SU-DHL-6 (cell line): ENCODE results near the gene SCYGR1.

Experiments used
- H2AFZ ChIP-seq: fragments of 200-600 bp; sonication (generic); 2 replicates; pipeline ENCODE4 v1.6.1; 2014; ENCODE audit warnings: low read depth, mild to moderate bottlenecking, moderate library complexity, mixed read lengths, antibody characterized with exemption, low read length; ENCODE audit not compliant: severe bottlenecking
- H3F3A ChIP-seq: fragments of 200-600 bp; shearing (Covaris generic); 2 replicates; pipeline ENCODE4 v1.6.0; 2016; ENCODE audit warnings: antibody characterized with exemption, mild to moderate bottlenecking; ENCODE audit not compliant: insufficient read depth
- H3K27ac ChIP-seq: fragments of 200-600 bp; sonication (generic); 2 replicates; pipeline ENCODE4 v1.5.1; 2016; ENCODE audit warnings: low read depth, mild to moderate bottlenecking, low read length, moderate library complexity, mixed read lengths
- H3K27me3 ChIP-seq: fragments of 200-600 bp; sonication (generic), shearing (Covaris generic); 2 replicates; pipeline ENCODE4 v1.6.0; 2014; ENCODE audit warnings: mild to moderate bottlenecking, low read length
- H3K36me3 ChIP-seq: fragments of 200-600 bp; sonication (generic); 2 replicates; pipeline ENCODE4 v1.6.1; 2014; ENCODE audit warnings: mild to moderate bottlenecking, low read length, mixed read lengths
- H3K4me2 ChIP-seq: fragments of 300-600, 200-600 bp; shearing (Covaris generic), sonication (generic); 2 replicates; pipeline ENCODE4 v1.6.0; 2014; ENCODE audit warnings: low read length, low read depth, mild to moderate bottlenecking; ENCODE audit not compliant: poor library complexity, severe bottlenecking
- H3K4me3 ChIP-seq: fragments of 200-600 bp; sonication (generic); 2 replicates; pipeline ENCODE4 v1.5.1; 2014; ENCODE audit warnings: antibody characterized with exemption, low read length, mild to moderate bottlenecking, mixed read lengths; ENCODE audit not compliant: insufficient read depth, poor library complexity, severe bottlenecking
- H3K79me2 ChIP-seq: fragments of 200-600 bp; sonication (generic); 2 replicates; pipeline ENCODE4 v1.6.1; 2014; ENCODE audit warnings: mild to moderate bottlenecking, low read length, moderate library complexity; ENCODE audit not compliant: insufficient read depth
- H3K9ac ChIP-seq: fragments of 200-600 bp; sonication (generic); 2 replicates; pipeline ENCODE4 v1.7.0; 2014; ENCODE audit warnings: mild to moderate bottlenecking, low read length
- H3K9me2 ChIP-seq: fragments of 200-600 bp; sonication (generic); replicated peaks from 2 replicates; pipeline ENCODE4 v1.6.1; 2014; ENCODE audit warnings: low read length; ENCODE audit not compliant: insufficient read depth
- H3K9me3 ChIP-seq: fragments of 200-600 bp; sonication (generic); 2 replicates; pipeline ENCODE4 v1.6.1; 2014; ENCODE audit warnings: low read length, mixed read lengths; ENCODE audit not compliant: insufficient read depth
- H4K20me1 ChIP-seq: fragments of 200-600 bp; sonication (generic); 2 replicates; pipeline ENCODE4 v1.6.1; 2014; ENCODE audit warnings: low read depth, mild to moderate bottlenecking, antibody characterized with exemption, low read length, moderate library complexity, mixed read lengths
- CTCF ChIP-seq: fragments of 200-600 bp; sonication (generic); IDR thresholded peaks from one replicate; pipeline ENCODE4 v1.5.1; 2017; ENCODE audit warnings: antibody characterized with exemption, mild to moderate bottlenecking, low read length, moderate library complexity; ENCODE audit not compliant: insufficient read depth, poor library complexity, severe bottlenecking
- EZH2phosphoT487 ChIP-seq: fragments of 200-600 bp; sonication (generic), shearing (Covaris generic); conservative IDR thresholded peaks from 2 replicates; pipeline ENCODE4 v1.6.1; 2018; ENCODE audit warnings: mild to moderate bottlenecking, antibody characterized with exemption, low read length, moderate library complexity, mixed read lengths

The SCYGR1 gene

GRCh38 chr2:227360351-227360750 is 27.4 kb downstream of the SCYGR1 start:
- no peaks in the 10 kb centered on the region for H3K9me3 ChIP-seq
- H2AFZ ChIP-seq, result no peak overlapping the region
- H3K9ac ChIP-seq, result no peak overlapping the region
- H3K27me3 ChIP-seq, result no peaks in the 10 kb centered on the region
- no peak overlapping the region for H3K4me2 ChIP-seq
- H3K9me2 ChIP-seq, result no peaks in the 10 kb centered on the region
- no peaks in the 10 kb centered on the region for H4K20me1 ChIP-seq
- H3K79me2 ChIP-seq, result no peaks in the 10 kb centered on the region
- no peak overlapping the region for H3K4me3 ChIP-seq
- H3F3A ChIP-seq, result no peaks in the 10 kb centered on the region
- H3K27ac ChIP-seq, result no peak overlapping the region
- TF ChIP-seq CTCF (no peak), EZH2phosphoT487 (no peak)
- H3K36me3 ChIP-seq, result peaks cover 26% of the 10 kb centered on the region; the same call in 1 of the 2 replicates

GRCh38 chr2:227351639-227352038 is 36.1 kb downstream of the SCYGR1 start:
- Histone ChIP-seq H3K27me3 (no peaks in the 10 kb centered on the region), H3K9me2 (no peaks in the 10 kb centered on the region), H3K4me2 (no peak overlapping the region), H3K9me3 (no peaks in the 10 kb centered on the region), H2AFZ (no peak overlapping the region), H3K4me3 (no peak overlapping the region), H3K79me2 (no peaks in the 10 kb centered on the region), H3F3A (no peaks in the 10 kb centered on the region), H3K9ac (no peak overlapping the region), H4K20me1 (no peaks in the 10 kb centered on the region), H3K27ac (no peak overlapping the region), H3K36me3 (peaks cover 26% of the 10 kb centered on the region)
- TF ChIP-seq CTCF, result no peak
- TF ChIP-seq EZH2phosphoT487, result no peak

GRCh38 chr2:227349989-227350612 is 37.6 kb downstream of the SCYGR1 start:
- no peaks in the 10 kb centered on the region for H3F3A ChIP-seq
- no peak overlapping the region for H2AFZ ChIP-seq
- peaks cover 22% of the 10 kb centered on the region for H3K36me3 ChIP-seq
- no peaks in the 10 kb centered on the region for H4K20me1 ChIP-seq
- no peak for TF ChIP-seq CTCF
- TF ChIP-seq EZH2phosphoT487, result no peak
- no peak overlapping the region for H3K4me2 ChIP-seq
- no peaks in the 10 kb centered on the region for H3K9me2 ChIP-seq
- no peak overlapping the region for H3K4me3 ChIP-seq
- no peak overlapping the region for H3K27ac ChIP-seq
- no peak overlapping the region for H3K9ac ChIP-seq
- H3K79me2 ChIP-seq, result no peaks in the 10 kb centered on the region
- H3K9me3 ChIP-seq, result no peaks in the 10 kb centered on the region
- no peaks in the 10 kb centered on the region for H3K27me3 ChIP-seq
